Measurements from ENCODE around the gene PIK3C2A. TPM values are rescaled to one million over a fixed set of nuclear protein-coding genes. Genes with fewer than 3 reads are reported as not detected.
"Not testable (repeated sequence)": the region's sequence is repeated elsewhere in the genome, so short reads cannot be mapped to it uniquely, and the experiment has no call there.

The PIK3C2A gene
- total and polyA plus RNA-seq, 4 donors: 8.2 to 89.9 (median 13.7) TPM

DNA sequence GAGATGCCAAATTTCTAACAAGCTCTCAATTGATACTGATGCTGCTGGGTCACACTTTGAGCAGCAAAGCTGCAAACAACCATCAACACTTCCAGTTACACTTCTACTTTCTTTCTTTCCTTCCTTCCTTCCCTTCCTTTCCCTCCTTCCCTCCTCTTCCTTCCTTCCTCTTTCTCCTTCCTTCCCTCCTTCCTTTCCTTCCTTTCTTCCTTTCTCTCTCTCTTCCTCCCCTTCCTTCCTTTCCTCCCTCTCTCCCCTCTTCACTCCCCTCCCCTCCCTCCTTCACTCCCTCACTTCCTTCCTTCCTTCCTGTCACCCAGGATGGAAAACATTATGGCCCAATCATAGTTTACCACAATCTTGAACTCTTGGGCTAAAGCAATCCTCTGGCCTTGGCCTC, 33.0 kb upstream of the PIK3C2A start:
- Histone ChIP-seq H3K9me3 (ENCODE audit: control insufficient read depth in 4 of 4, low read length in 3 of 4) (no peaks in the 10 kb centered on the region), H3K27ac (ENCODE audit: low read depth in 1 of 2, low read length in 2 of 2) (no peak overlapping the region), H3K4me3 (ENCODE audit: low read depth in 1 of 3, low read length in 3 of 3) (no peak overlapping the region), H3K36me3 (ENCODE audit: control insufficient read depth in 4 of 4, insufficient read depth in 3 of 4, low read depth in 1 of 4, low read length in 3 of 4) (no peaks in the 10 kb centered on the region), H3K4me1 (ENCODE audit: control insufficient read depth in 4 of 4, insufficient read depth in 4 of 4, low read length in 3 of 4) (no peaks in the 10 kb centered on the region), H3K9ac (ENCODE audit: low read depth in 1 of 2, low read length in 2 of 2) (no peak overlapping the region), H3K27me3 (ENCODE audit: control insufficient read depth in 4 of 4, insufficient read depth in 4 of 4, low read length in 3 of 4) (no peaks in the 10 kb centered on the region)
- TF ChIP-seq, protein P1, sequence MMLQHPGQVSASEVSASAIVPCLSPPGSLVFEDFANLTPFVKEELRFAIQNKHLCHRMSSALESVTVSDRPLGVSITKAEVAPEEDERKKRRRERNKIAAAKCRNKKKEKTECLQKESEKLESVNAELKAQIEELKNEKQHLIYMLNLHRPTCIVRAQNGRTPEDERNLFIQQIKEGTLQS (IDR thresholded peaks at IDR 0.05): no peak
- TF ChIP-seq, protein P2, sequence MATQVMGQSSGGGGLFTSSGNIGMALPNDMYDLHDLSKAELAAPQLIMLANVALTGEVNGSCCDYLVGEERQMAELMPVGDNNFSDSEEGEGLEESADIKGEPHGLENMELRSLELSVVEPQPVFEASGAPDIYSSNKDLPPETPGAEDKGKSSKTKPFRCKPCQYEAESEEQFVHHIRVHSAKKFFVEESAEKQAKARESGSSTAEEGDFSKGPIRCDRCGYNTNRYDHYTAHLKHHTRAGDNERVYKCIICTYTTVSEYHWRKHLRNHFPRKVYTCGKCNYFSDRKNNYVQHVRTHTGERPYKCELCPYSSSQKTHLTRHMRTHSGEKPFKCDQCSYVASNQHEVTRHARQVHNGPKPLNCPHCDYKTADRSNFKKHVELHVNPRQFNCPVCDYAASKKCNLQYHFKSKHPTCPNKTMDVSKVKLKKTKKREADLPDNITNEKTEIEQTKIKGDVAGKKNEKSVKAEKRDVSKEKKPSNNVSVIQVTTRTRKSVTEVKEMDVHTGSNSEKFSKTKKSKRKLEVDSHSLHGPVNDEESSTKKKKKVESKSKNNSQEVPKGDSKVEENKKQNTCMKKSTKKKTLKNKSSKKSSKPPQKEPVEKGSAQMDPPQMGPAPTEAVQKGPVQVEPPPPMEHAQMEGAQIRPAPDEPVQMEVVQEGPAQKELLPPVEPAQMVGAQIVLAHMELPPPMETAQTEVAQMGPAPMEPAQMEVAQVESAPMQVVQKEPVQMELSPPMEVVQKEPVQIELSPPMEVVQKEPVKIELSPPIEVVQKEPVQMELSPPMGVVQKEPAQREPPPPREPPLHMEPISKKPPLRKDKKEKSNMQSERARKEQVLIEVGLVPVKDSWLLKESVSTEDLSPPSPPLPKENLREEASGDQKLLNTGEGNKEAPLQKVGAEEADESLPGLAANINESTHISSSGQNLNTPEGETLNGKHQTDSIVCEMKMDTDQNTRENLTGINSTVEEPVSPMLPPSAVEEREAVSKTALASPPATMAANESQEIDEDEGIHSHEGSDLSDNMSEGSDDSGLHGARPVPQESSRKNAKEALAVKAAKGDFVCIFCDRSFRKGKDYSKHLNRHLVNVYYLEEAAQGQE (IDR thresholded peaks at IDR 0.05): no peak
- TF ChIP-seq SP1 (IDR thresholded peaks at IDR 0.05): no peak
- no peak for TF ChIP-seq EGR1 (IDR thresholded peaks at IDR 0.05; ENCODE audit: low read depth in 2 of 2)
- no peak for TF ChIP-seq TAF1 (conservative IDR thresholded peaks at IDR 0.05)
- TF ChIP-seq, protein P3, sequence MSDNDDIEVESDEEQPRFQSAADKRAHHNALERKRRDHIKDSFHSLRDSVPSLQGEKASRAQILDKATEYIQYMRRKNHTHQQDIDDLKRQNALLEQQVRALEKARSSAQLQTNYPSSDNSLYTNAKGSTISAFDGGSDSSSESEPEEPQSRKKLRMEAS (IDR thresholded peaks at IDR 0.05): no peak
- no peak for TF ChIP-seq JUND (IDR thresholded peaks at IDR 0.05)
- TF ChIP-seq FOXA1 (IDR thresholded peaks at IDR 0.05): no peak
- TF ChIP-seq, protein P4, sequence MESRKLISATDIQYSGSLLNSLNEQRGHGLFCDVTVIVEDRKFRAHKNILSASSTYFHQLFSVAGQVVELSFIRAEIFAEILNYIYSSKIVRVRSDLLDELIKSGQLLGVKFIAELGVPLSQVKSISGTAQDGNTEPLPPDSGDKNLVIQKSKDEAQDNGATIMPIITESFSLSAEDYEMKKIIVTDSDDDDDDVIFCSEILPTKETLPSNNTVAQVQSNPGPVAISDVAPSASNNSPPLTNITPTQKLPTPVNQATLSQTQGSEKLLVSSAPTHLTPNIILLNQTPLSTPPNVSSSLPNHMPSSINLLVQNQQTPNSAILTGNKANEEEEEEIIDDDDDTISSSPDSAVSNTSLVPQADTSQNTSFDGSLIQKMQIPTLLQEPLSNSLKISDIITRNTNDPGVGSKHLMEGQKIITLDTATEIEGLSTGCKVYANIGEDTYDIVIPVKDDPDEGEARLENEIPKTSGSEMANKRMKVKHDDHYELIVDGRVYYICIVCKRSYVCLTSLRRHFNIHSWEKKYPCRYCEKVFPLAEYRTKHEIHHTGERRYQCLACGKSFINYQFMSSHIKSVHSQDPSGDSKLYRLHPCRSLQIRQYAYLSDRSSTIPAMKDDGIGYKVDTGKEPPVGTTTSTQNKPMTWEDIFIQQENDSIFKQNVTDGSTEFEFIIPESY (IDR thresholded peaks at IDR 0.05): no peak
- no peak for TF ChIP-seq RAD21 (IDR thresholded peaks at IDR 0.05)
- no peak for TF ChIP-seq NR2F2 (IDR thresholded peaks at IDR 0.05)
- TF ChIP-seq YY1 (IDR thresholded peaks at IDR 0.05): no peak
- TF ChIP-seq, protein P5, sequence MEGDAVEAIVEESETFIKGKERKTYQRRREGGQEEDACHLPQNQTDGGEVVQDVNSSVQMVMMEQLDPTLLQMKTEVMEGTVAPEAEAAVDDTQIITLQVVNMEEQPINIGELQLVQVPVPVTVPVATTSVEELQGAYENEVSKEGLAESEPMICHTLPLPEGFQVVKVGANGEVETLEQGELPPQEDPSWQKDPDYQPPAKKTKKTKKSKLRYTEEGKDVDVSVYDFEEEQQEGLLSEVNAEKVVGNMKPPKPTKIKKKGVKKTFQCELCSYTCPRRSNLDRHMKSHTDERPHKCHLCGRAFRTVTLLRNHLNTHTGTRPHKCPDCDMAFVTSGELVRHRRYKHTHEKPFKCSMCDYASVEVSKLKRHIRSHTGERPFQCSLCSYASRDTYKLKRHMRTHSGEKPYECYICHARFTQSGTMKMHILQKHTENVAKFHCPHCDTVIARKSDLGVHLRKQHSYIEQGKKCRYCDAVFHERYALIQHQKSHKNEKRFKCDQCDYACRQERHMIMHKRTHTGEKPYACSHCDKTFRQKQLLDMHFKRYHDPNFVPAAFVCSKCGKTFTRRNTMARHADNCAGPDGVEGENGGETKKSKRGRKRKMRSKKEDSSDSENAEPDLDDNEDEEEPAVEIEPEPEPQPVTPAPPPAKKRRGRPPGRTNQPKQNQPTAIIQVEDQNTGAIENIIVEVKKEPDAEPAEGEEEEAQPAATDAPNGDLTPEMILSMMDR (IDR thresholded peaks at IDR 0.05; ENCODE audit: low read depth, low read length, missing input control): no peak
- DNase-seq (ENCODE audit: low spot score): no peak

DNA sequence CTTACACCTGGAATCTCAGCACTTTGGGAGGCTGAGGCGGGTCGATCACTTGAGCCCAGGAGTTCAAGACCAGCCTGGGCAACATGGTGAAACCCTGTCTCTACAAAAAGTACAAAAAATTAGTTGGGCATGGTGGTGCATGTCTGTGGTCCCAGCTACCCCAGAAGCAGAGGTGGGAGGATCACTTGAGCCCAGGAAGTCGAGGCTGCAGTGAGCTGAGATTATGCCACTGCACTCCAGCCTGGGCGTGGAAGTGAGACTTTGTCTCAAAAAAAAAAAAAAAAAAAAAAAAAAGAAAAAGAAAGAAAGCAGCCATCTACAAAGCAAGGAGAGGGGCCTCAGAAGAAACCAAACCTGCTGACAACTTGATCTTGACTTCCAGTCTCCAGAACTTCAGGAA, 32.1 kb upstream of the PIK3C2A start:
- H3K27me3 ChIP-seq (ENCODE audit: control insufficient read depth in 4 of 4, insufficient read depth in 4 of 4, low read length in 3 of 4); H3K36me3 ChIP-seq (ENCODE audit: control insufficient read depth in 4 of 4, insufficient read depth in 3 of 4, low read depth in 1 of 4, low read length in 3 of 4); H3K9ac ChIP-seq (ENCODE audit: low read depth in 1 of 2, low read length in 2 of 2); H3K9me3 ChIP-seq (ENCODE audit: control insufficient read depth in 4 of 4, low read length in 3 of 4); DNase-seq (ENCODE audit: low spot score); H3K4me3 ChIP-seq (ENCODE audit: low read depth in 1 of 3, low read length in 3 of 3); H3K4me1 ChIP-seq (ENCODE audit: control insufficient read depth in 4 of 4, insufficient read depth in 4 of 4, low read length in 3 of 4); H3K27ac ChIP-seq (ENCODE audit: low read depth in 1 of 2, low read length in 2 of 2): not testable (repeated sequence)
- 84% methylated on average over 4 of the region's 4 CpGs for WGBS

Data from liver (tissue), 9 donors.